ENCODE results near the gene CREM. TPM values are rescaled to one million over a fixed set of nuclear protein-coding genes. Genes with fewer than 3 reads are reported as not detected.

CREM gene
- total RNA-seq, 1 experiment from 2014 or later: 30.2 TPM

DNA sequence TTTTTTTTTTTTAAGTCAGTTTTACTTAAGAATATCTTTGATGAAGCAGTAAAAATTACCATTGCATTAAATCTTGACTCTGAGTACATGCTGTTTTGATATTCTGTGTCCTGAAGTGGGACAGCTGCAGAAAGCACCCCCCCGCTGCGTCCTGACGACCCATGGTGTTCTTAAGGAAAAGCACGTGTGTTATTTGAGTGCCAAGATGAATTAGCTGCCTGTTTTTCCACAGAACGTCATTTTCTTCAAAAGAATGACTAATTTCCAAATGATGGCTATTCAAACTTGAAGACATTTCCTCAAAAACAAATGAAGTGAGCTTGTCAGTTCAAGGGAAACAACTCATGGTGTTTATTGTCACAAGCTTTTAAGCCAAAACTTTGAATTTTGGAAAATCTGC lies 45.9 kb downstream of the CREM start:
- ChIA-PET CTCF (interaction anchor here (2.0 kb wide), 1 partner anchor 23 kb away, joined by 5 read pairs; no protein-coding TSS in a partner anchor), POLR2A (interaction anchor here (0.8 to 1.0 kb wide), 2 partner anchors 10 to 12 kb away, joined by 3 to 4 read pairs; no protein-coding TSS in a partner anchor)
- intact Hi-C loops (cut with micrococcal nuclease): no loop called here
- Mint-ChIP-seq H3K4me1 (ENCODE audit: insufficient read depth, unreplicated experiment) (no peaks in the 10 kb centered on the region), H3K36me3 (ENCODE audit: insufficient read depth, unreplicated experiment) (no peaks in the 10 kb centered on the region), H3K27ac (ENCODE audit: low read depth, unreplicated experiment) (no peak overlapping the region), H3K4me3 (ENCODE audit: unreplicated experiment) (no peak overlapping the region), H3K9me3 (ENCODE audit: unreplicated experiment) (no peaks in the 10 kb centered on the region), H3K27me3 (ENCODE audit: insufficient read depth, unreplicated experiment) (no peaks in the 10 kb centered on the region)
- no TSS peak for BruUV-seq (replicated peaks)
- TF ChIP-seq, protein P1, sequence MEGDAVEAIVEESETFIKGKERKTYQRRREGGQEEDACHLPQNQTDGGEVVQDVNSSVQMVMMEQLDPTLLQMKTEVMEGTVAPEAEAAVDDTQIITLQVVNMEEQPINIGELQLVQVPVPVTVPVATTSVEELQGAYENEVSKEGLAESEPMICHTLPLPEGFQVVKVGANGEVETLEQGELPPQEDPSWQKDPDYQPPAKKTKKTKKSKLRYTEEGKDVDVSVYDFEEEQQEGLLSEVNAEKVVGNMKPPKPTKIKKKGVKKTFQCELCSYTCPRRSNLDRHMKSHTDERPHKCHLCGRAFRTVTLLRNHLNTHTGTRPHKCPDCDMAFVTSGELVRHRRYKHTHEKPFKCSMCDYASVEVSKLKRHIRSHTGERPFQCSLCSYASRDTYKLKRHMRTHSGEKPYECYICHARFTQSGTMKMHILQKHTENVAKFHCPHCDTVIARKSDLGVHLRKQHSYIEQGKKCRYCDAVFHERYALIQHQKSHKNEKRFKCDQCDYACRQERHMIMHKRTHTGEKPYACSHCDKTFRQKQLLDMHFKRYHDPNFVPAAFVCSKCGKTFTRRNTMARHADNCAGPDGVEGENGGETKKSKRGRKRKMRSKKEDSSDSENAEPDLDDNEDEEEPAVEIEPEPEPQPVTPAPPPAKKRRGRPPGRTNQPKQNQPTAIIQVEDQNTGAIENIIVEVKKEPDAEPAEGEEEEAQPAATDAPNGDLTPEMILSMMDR (IDR thresholded peaks at IDR 0.05; ENCODE audit: unreplicated experiment): no peak
- no peak for DNase-seq (ENCODE audit: unreplicated experiment)

DNA sequence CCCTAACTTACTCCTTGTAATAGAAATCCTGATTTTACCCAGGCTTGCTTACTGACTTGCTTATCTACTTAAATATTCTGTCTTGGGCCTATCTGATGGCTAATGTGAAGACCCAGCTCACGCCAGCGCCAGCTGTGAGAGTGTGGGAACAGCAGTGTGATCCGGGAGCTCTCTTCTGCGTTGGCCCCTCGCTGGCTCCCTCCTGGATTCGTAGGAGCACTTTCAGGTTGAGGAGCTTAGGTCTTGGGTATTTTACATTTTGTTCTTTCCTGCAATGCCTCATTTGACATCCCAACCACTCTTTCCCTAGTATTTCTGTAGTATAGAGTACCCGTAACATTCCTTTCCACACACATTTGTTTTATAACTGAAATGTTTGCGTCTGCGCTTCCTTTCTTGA lies 51.7 kb downstream of the CREM start:
- Mint-ChIP-seq H3K4me1 (ENCODE audit: insufficient read depth, unreplicated experiment) (no peaks in the 10 kb centered on the region), H3K27me3 (ENCODE audit: insufficient read depth, unreplicated experiment) (no peaks in the 10 kb centered on the region), H3K4me3 (ENCODE audit: unreplicated experiment) (no peak overlapping the region), H3K36me3 (ENCODE audit: insufficient read depth, unreplicated experiment) (peaks cover 4% of the 10 kb centered on the region), H3K9me3 (ENCODE audit: unreplicated experiment) (no peaks in the 10 kb centered on the region), H3K27ac (ENCODE audit: low read depth, unreplicated experiment) (no peak overlapping the region)
- intact Hi-C loops (cut with micrococcal nuclease): no loop called here
- no peak for DNase-seq (ENCODE audit: unreplicated experiment)
- BruUV-seq (replicated peaks): no TSS peak
- TF ChIP-seq, protein P1 (IDR thresholded peaks at IDR 0.05; ENCODE audit: unreplicated experiment): no peak
- POLR2A ChIA-PET: no interaction called here
- CTCF ChIA-PET: interaction anchor here (2.4 kb wide), 1 partner anchor 17 kb away, joined by 15 read pairs; no protein-coding TSS in a partner anchor

DNA sequence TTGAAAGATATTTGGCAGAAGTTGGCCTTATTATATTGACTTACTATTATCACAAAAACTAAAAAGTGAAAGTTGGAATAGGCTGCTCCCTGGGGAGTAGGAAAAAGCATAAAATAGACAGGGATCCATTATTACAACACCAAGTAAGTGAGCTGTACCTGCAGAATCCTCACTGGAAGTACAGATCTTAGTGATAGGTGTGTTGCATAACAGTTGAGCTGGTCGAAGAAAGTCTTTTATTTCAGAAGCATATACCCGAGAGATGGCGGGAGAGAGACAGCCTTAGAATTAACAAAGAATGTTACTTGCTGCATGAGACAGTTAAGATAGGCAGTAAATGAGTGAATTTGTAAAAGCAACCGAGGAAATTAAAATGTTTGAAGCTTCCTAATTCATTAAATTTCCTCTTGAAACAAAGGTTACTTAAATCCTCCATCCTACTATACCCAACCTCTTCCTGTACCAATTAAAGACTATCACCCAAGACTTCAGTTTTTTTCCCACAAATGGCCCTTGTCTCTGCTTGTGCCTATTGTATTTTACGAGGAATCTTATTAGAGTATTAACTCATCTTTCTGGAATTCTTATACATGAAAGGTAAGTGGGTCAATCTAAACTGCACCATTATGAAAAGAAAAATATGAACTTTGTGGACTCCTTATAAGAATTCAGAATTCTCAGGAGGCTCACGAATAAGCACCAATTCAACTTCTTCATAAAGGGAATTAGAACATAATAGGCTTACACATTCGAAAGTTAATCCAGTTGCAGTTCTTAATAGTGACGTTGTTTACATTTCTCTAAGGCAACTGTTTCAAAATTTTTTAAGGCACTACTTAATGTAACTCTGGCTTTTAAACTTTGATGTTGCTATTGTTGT lies 56.2 kb downstream of the CREM start:
- Mint-ChIP-seq H3K9me3 (ENCODE audit: unreplicated experiment) (no peaks in the 10 kb centered on the region), H3K27ac (ENCODE audit: low read depth, unreplicated experiment) (no peak overlapping the region), H3K4me3 (ENCODE audit: unreplicated experiment) (no peak overlapping the region), H3K36me3 (ENCODE audit: insufficient read depth, unreplicated experiment) (peaks cover 4% of the 10 kb centered on the region), H3K27me3 (ENCODE audit: insufficient read depth, unreplicated experiment) (no peaks in the 10 kb centered on the region), H3K4me1 (ENCODE audit: insufficient read depth, unreplicated experiment) (no peaks in the 10 kb centered on the region)
- CTCF ChIA-PET: interaction anchor here (3.4 kb wide), 1 partner anchor 13 kb away, joined by 12 read pairs; no protein-coding TSS in a partner anchor
- POLR2A ChIA-PET: interaction anchor here (0.7 to 1.0 kb wide), 3 partner anchors 10 to 56 kb away, joined by 3 to 4 read pairs (median 4); partner anchors contain the start of gene CREM
- no peak for DNase-seq (ENCODE audit: unreplicated experiment)
- BruUV-seq (replicated peaks): no TSS peak
- TF ChIP-seq, protein P1 (IDR thresholded peaks at IDR 0.05; ENCODE audit: unreplicated experiment): no peak
- intact Hi-C loops (cut with micrococcal nuclease): no loop called here

DNA sequence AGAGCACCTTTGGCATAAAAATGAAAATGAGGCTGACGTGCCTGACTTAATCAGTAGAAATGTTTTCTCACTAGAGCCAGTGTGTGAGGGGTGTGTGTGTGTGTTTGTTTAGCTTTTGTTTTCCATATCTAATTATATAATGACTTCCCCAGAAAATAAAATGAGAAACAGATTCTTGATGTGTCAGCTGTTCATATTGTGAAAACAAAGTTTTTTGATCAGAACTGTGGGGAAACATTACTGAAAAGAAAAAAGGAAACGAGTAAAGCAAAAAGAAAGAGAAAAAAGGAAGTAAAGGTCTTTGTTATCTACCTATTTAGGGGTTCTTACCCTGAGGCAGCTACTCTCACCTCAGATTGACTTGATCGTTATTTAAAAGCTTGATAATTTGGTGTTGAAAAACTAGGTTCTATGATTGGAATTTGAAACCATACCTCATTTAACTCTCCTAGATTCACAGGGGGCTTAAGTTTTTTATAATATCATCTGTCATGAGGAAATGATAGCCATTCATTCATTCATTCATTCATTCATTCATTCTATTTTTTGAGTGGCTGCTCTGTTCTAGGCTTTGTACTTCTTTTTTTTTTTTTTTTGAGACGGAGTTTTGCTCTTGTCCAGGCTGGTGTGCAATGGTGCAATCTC lies 58.0 kb downstream of the CREM start:
- no peaks in the 10 kb centered on the region for H3K36me3 Mint-ChIP-seq (ENCODE audit: insufficient read depth, unreplicated experiment)
- no peaks in the 10 kb centered on the region for H3K4me1 Mint-ChIP-seq (ENCODE audit: insufficient read depth, unreplicated experiment)
- H3K27ac Mint-ChIP-seq (ENCODE audit: low read depth, unreplicated experiment): no peak overlapping the region
- H3K27me3 Mint-ChIP-seq (ENCODE audit: insufficient read depth, unreplicated experiment): no peaks in the 10 kb centered on the region
- no peak for DNase-seq (ENCODE audit: unreplicated experiment)
- no TSS peak for BruUV-seq (replicated peaks)
- CTCF ChIA-PET: interaction anchor here (0.7 to 3.4 kb wide), 3 partner anchors 10 to 64 kb away, joined by 3 to 12 read pairs (median 4); no protein-coding TSS in a partner anchor
- no peaks in the 10 kb centered on the region for H3K9me3 Mint-ChIP-seq (ENCODE audit: unreplicated experiment)
- POLR2A ChIA-PET: interaction anchor here (0.6 to 2.0 kb wide), 2 partner anchors 10 to 363 kb away, joined by 4 to 11 read pairs; no protein-coding TSS in a partner anchor
- no peak overlapping the region for H3K4me3 Mint-ChIP-seq (ENCODE audit: unreplicated experiment)
- TF ChIP-seq, protein P1 (IDR thresholded peaks at IDR 0.05; ENCODE audit: unreplicated experiment): no peak
- intact Hi-C loops (cut with micrococcal nuclease): no loop called here

All from MCF 10A (cell line).